ENCODE data around the gene RBM15B.

DNA sequence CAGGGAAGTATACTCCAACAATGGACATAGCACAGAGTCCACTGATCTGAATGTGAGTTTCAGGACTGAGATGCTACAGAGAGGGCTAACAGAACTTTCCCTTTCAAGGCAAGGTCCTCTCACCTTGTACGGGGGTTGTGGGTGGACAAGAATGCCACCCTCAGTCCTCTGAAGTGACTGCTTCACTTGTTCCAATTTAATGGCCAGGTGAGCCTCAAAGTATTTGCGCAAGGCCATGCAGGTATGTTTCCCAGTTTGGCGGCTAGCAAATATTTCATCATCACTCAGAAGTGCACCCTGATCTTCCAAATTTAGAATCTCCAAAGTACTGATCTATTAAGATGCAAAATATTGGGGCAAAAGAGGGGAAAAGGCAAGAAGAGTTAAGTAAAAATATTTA lies 38.1 kb downstream of the RBM15B start:
- TF ChIP-seq, protein P1, sequence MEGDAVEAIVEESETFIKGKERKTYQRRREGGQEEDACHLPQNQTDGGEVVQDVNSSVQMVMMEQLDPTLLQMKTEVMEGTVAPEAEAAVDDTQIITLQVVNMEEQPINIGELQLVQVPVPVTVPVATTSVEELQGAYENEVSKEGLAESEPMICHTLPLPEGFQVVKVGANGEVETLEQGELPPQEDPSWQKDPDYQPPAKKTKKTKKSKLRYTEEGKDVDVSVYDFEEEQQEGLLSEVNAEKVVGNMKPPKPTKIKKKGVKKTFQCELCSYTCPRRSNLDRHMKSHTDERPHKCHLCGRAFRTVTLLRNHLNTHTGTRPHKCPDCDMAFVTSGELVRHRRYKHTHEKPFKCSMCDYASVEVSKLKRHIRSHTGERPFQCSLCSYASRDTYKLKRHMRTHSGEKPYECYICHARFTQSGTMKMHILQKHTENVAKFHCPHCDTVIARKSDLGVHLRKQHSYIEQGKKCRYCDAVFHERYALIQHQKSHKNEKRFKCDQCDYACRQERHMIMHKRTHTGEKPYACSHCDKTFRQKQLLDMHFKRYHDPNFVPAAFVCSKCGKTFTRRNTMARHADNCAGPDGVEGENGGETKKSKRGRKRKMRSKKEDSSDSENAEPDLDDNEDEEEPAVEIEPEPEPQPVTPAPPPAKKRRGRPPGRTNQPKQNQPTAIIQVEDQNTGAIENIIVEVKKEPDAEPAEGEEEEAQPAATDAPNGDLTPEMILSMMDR (IDR thresholded peaks at IDR 0.05), result no peak
- TF ChIP-seq ZC3H11A (IDR thresholded peaks at IDR 0.05), result no peak
- no peak for TF ChIP-seq POLR2A (IDR thresholded peaks at IDR 0.05; ENCODE audit: low read length)
- TF ChIP-seq EP300 (IDR thresholded peaks at IDR 0.05), result no peak
- TF ChIP-seq MYC (IDR thresholded peaks at IDR 0.05; ENCODE audit: borderline replicate concordance, low read length), result no peak
- TF ChIP-seq, protein P2, sequence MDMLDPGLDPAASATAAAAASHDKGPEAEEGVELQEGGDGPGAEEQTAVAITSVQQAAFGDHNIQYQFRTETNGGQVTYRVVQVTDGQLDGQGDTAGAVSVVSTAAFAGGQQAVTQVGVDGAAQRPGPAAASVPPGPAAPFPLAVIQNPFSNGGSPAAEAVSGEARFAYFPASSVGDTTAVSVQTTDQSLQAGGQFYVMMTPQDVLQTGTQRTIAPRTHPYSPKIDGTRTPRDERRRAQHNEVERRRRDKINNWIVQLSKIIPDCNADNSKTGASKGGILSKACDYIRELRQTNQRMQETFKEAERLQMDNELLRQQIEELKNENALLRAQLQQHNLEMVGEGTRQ (IDR thresholded peaks at IDR 0.05), result no peak
- TF ChIP-seq, protein P3, sequence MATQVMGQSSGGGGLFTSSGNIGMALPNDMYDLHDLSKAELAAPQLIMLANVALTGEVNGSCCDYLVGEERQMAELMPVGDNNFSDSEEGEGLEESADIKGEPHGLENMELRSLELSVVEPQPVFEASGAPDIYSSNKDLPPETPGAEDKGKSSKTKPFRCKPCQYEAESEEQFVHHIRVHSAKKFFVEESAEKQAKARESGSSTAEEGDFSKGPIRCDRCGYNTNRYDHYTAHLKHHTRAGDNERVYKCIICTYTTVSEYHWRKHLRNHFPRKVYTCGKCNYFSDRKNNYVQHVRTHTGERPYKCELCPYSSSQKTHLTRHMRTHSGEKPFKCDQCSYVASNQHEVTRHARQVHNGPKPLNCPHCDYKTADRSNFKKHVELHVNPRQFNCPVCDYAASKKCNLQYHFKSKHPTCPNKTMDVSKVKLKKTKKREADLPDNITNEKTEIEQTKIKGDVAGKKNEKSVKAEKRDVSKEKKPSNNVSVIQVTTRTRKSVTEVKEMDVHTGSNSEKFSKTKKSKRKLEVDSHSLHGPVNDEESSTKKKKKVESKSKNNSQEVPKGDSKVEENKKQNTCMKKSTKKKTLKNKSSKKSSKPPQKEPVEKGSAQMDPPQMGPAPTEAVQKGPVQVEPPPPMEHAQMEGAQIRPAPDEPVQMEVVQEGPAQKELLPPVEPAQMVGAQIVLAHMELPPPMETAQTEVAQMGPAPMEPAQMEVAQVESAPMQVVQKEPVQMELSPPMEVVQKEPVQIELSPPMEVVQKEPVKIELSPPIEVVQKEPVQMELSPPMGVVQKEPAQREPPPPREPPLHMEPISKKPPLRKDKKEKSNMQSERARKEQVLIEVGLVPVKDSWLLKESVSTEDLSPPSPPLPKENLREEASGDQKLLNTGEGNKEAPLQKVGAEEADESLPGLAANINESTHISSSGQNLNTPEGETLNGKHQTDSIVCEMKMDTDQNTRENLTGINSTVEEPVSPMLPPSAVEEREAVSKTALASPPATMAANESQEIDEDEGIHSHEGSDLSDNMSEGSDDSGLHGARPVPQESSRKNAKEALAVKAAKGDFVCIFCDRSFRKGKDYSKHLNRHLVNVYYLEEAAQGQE (IDR thresholded peaks at IDR 0.05), result no peak
- no peak for TF ChIP-seq SMC3 (IDR thresholded peaks at IDR 0.05)
- no peak for TF ChIP-seq RFX5 (IDR thresholded peaks at IDR 0.05)
- TF ChIP-seq, protein P4, sequence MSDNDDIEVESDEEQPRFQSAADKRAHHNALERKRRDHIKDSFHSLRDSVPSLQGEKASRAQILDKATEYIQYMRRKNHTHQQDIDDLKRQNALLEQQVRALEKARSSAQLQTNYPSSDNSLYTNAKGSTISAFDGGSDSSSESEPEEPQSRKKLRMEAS (IDR thresholded peaks at IDR 0.05), result no peak
- TF ChIP-seq PBX3 (IDR thresholded peaks at IDR 0.05), result no peak
- no peak for TF ChIP-seq CEBPB (IDR thresholded peaks at IDR 0.05)
- no peak for TF ChIP-seq NR3C1 (IDR thresholded peaks at IDR 0.05)
- TF ChIP-seq RARB (CRISPR knock-in tag; IDR thresholded peaks at IDR 0.05), result no peak

All from A549 (cell line).